ENCODE measurements around the gene PRKCE. TPM values are rescaled to one million over a fixed set of nuclear protein-coding genes. Genes with fewer than 3 reads are reported as not detected.

The PRKCE gene
- total RNA-seq, 1 experiment from 2014 or later, result 5.3 TPM

GRCh38 chr2:45892757-45893156 lies 241.3 kb downstream of the PRKCE start:
- no peak for DNase-seq (ENCODE audit: low read depth)
- in situ Hi-C loops (cut with HindIII; ENCODE audit: low pct_unique_long_range_greater_than_20kb, low sequenced_read_pairs), result no loop called here

- in situ Hi-C loops (cut with HindIII; ENCODE audit: low pct_unique_long_range_greater_than_20kb, low sequenced_read_pairs), result no loop called here
- DNase-seq (ENCODE audit: low read depth), result no peak
These were observed 242.7 kb downstream of the PRKCE start for GRCh38 chr2:45894211-45894610.

DNA sequence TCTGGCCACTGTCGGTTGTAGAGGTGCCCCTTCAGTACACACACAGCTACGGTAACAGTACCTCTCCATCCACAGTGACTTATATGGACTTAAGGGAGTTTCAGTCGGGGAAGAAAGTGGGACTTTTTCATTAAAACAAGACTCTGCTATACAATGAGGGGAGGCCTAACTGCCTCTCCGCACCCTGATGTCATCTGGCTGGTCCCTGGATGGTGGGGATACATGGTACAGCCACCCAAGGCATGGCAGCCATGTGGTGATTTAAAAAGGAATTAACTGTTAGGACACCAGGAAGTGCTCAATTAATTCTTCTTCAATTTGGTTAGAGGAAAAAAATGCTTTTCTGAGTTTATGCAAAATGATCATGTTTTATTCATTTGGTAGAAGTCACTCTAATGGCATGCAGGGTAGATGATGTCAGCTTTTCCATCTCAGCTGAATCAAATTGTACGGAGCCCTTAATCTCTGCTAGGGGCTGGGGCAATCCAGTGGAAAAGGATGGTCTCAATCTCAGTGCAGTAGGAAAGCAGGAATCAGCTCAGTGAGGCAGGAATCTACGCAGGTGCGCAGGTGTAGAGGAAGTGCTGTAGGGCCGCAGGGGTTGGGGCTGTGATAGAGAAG lies 243.9 kb downstream of the PRKCE start:
- DNase-seq (ENCODE audit: low read depth), result no peak
- in situ Hi-C loops (cut with HindIII; ENCODE audit: low pct_unique_long_range_greater_than_20kb, low sequenced_read_pairs), result no loop called here

DNA sequence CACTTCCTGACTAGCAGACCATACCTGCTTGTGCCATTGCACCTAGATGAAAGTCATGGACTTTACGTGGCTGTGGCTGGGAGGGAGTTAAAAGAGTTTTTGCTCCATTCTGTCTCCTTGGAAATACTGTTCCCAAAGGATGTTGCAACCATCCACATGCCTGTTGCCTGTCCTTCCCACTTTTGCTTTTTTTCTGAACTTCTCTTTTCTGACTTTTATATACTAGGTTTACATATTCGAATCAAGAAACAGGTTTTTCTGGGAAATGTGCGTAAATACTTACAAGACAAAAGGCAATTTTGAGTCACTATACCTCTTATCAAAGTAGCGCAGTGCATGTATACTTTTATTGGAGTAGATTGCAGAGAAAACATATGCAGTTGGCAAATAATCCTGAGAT lies 244.8 kb downstream of the PRKCE start:
- DNase-seq (ENCODE audit: low read depth), result no peak
- in situ Hi-C loops (cut with HindIII; ENCODE audit: low pct_unique_long_range_greater_than_20kb, low sequenced_read_pairs), result no loop called here

GRCh38 chr2:45897842-45898241 lies 246.4 kb downstream of the PRKCE start:
- in situ Hi-C loops (cut with HindIII; ENCODE audit: low pct_unique_long_range_greater_than_20kb, low sequenced_read_pairs), result no loop called here
- no peak for DNase-seq (ENCODE audit: low read depth)

DNA sequence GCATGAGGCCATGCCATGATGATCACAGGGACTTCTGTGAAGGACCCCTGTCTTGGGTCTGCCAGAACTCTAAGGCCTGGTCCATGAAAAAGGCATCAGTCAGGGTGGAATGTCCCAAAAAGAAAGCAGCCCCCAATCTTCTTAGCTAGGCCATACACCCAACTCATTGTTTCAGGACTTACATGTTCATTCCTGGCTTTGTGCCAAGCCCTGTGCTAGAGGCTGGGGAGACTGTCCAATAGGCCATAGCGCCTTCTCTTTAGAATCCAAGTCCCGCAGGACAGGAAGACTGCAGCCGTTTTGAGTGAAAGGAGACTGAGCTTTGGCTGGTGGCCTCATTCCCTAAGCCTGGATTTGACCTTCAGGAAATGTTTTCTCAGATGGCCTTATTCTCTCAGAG lies 247.3 kb downstream of the PRKCE start:
- in situ Hi-C loops (cut with HindIII; ENCODE audit: low pct_unique_long_range_greater_than_20kb, low sequenced_read_pairs), result no loop called here
- DNase-seq (ENCODE audit: low read depth), result no peak

DNA sequence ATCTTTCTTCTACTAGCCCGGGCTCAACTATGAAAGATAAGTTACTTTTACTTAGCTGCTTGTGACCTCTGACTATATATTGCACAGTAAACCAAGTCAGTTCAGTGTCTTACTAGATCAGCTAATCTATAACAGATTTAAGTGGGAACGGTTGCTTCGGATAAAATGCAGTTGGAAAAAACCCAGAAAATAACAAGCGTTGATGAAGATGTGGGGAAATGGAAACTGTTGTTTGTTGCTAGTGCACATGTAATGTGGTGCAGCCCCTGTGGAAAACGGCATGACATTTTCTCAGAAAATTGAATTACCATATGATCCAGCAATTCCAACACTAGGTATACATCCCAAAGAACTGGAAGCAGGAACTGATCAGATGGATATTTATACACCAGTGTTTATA lies 248.5 kb downstream of the PRKCE start:
- DNase-seq (ENCODE audit: low read depth), result no peak
- in situ Hi-C loops (cut with HindIII; ENCODE audit: low pct_unique_long_range_greater_than_20kb, low sequenced_read_pairs), result no loop called here

DNA sequence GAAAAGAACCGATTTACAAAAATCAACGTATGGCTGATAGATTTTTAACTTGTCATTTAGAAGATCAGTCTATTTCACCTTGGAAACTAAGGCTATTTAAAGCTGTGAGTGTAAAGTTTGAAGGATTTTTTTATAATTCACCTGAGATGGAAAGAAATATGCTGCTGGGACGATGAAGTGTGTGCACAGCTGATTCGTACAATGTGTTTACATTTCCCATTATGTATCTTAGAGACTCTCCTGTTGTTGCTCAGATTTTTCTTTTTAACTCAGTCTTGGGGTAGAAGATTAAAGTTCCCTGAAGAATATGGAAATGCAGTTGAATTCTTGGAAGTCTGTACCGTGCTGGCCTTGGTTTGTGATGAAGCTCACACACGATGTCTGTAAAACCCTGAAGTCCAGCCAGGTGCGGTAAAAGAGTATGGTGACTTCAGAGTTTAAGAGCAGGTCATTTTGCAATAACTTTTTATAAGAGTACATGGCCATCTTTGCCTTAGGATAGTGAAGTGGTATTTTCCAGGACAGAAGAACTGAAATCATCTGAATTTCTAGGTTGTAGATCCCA lies 250.1 kb downstream of the PRKCE start:
- no peak for DNase-seq (ENCODE audit: low read depth)
- in situ Hi-C loops (cut with HindIII; ENCODE audit: low pct_unique_long_range_greater_than_20kb, low sequenced_read_pairs), result no loop called here

DNA sequence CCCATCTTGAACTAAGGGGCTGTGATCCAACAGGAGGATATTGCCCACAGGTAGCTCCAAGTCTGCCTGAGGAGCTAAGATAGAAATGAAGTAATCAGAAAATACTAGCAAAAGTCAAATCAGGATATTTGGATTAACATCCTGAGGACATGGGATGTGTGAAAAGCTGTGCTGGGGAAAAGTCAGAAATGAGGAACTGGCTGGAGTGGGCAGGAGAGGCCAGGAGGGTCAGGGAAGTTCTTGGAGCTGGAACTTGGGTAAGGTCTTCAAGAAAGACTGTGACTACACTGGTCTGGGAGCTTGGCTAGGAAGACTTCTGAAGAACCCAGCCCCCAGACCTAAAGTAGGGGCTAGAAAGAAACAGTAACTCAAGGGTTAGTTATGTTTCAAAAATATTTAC lies 250.9 kb downstream of the PRKCE start:
- DNase-seq (ENCODE audit: low read depth), result no peak
- in situ Hi-C loops (cut with HindIII; ENCODE audit: low pct_unique_long_range_greater_than_20kb, low sequenced_read_pairs), result no loop called here

DNA sequence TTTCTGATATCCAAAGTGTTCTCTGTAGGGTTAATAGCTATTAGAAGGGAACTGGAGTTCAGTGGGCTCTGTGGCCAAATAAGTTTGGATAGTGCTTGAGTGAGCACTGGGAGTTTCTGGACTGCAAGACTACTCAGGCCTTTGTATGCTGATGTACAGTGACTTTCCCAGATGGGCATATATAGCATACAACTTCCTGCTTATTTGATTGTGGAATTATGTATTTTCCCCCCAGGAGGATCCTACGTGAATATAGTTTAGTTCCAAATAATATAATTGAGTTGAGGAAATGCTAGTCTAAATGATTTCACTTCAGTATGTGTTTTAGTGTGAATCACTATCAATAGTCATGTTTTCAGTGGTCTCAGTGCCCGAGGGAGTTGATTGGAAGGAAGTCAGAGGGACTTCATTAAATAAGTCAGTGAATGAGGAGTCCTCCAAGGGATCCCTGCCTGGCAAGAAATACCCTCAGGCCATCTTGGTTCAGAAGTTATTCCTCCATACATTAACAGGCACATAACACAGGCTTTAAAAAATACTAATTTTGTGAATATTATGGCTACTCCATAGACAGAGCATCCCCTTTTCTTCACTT lies 251.4 kb downstream of the PRKCE start:
- in situ Hi-C loops (cut with HindIII; ENCODE audit: low pct_unique_long_range_greater_than_20kb, low sequenced_read_pairs), result no loop called here
- no peak for DNase-seq (ENCODE audit: low read depth)

DNA sequence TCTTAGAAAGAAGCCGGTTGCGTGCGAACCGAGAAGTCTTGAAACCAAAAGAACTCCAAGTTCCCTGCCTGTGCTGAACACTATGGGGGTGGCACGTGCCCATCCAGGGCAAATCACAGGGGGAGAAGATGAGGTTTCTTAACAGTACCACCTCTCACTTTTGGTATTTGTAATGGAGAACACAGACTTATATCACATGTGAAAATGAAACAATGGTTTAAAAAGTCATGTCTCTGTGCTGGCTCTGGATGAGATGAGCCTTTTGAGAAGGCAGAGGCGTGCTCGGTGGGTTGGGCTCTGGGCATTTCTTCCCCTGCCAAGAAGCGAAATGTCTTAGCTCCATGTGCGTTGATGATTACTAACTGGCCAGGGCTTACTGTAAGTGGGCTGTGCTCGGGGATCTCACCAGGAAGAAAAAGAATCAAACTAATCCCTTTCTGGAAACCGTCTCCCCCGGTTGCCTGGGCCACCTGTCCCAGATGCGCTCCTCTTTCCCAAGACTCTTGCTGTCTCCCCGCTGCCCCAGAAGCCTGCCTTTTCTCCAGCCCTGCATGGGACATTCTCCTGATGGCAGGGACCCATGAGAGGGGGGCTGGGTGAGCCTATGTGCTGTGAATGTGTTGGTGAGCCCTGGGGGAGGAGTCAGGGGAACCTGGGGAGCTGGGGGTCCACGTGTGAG lies 252.9 kb downstream of the PRKCE start:
- in situ Hi-C loops (cut with HindIII; ENCODE audit: low pct_unique_long_range_greater_than_20kb, low sequenced_read_pairs), result no loop called here
- DNase-seq (ENCODE audit: low read depth), result no peak

DNA sequence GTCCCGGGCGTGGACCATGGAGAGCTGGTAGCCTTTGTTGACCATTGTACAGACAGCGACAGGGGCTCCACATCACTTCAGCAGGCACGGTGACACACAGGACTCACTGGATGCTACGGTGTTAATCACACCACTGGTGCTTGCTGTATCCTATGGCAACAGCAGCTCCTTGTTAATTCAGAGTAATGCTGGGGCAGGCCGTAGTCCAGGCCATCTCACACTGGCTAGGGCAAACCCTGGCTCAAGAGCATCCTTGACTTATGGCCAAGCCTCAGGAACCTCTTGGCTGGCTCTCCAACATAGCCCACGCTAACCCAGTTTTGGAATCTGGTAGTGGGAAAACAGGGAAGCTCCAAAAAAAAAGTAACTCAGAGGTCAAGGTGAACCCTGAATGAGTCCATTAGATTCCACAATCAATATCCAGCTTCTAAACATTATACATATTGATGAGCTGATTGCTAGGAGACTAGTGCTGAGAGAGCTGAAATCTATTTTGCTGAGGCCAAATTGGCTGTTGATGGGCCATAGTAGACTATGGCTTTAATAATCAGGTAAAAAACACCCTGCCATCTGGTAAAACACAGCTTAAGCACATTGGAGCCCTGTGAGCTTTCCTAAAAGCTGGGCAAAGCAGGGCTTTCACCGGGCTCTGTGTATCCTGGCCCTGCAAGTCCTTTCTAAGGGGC lies 253.6 kb downstream of the PRKCE start:
- DNase-seq (ENCODE audit: low read depth), result no peak
- in situ Hi-C loops (cut with HindIII; ENCODE audit: low pct_unique_long_range_greater_than_20kb, low sequenced_read_pairs), result no loop called here

GRCh38 chr2:45905632-45905958 lies 254.1 kb downstream of the PRKCE start:
- in situ Hi-C loops (cut with HindIII; ENCODE audit: low pct_unique_long_range_greater_than_20kb, low sequenced_read_pairs), result no loop called here

DNA sequence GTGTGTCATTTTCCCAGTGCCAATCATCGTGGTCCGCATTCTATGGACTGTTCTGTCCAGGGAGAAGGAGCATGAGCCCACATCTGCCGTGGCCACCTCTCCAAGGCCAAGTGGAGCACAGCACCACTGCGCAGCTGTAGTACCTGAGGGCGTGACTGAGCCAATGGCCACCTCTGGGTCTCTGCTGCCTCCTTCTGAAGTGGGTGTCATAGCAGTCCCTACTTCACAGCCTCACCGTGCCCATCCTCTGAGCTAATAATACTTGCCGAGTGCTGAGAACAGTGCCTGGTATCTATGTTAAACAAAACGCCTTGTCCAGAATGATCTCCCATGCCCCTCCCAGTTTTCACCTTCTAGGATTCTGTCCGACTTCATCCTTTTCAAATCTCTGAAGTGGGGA lies 256.1 kb downstream of the PRKCE start:
- no peak for DNase-seq (ENCODE audit: low read depth)
- in situ Hi-C loops (cut with HindIII; ENCODE audit: low pct_unique_long_range_greater_than_20kb, low sequenced_read_pairs), result no loop called here

More at GRCh38 chr2:45905632-45905958, 254.1 kb downstream of the PRKCE start:
- DNase-seq (ENCODE audit: low read depth), result no peak

- in situ Hi-C loops (cut with HindIII; ENCODE audit: low pct_unique_long_range_greater_than_20kb, low sequenced_read_pairs), result no loop called here
These were observed 257.1 kb downstream of the PRKCE start for GRCh38 chr2:45908316-45909170.

DNA sequence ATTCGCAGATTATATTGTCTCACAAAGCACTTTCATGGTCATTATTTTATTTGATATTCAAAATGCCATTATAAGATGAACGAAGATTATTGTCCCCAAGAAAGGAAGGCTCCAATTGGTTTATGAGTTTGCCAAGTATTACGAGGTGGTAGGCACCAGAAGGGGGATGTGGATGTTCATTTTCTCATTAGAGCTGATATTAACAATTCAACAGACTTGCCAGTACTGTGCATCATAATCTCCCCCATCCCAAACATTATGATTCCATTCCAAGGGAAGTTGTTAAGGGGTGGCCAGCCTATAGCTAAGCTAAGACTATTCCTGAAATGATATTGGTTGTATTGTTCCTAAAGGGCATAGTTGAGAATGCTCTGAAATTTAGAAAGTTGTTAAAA lies 257.7 kb downstream of the PRKCE start:
- no peak for DNase-seq (ENCODE audit: low read depth)
- in situ Hi-C loops (cut with HindIII; ENCODE audit: low pct_unique_long_range_greater_than_20kb, low sequenced_read_pairs), result no loop called here

More at GRCh38 chr2:45908316-45909170, 257.1 kb downstream of the PRKCE start:
- no peak for DNase-seq (ENCODE audit: low read depth)

GRCh38 chr2:45909677-45910191 lies 258.3 kb downstream of the PRKCE start:
- in situ Hi-C loops (cut with HindIII; ENCODE audit: low pct_unique_long_range_greater_than_20kb, low sequenced_read_pairs), result no loop called here
- peak; percentile 64 for DNase-seq (ENCODE audit: low read depth)

GRCh38 chr2:45910473-45911060 lies 259.1 kb downstream of the PRKCE start:
- no peak for DNase-seq (ENCODE audit: low read depth)
- in situ Hi-C loops (cut with HindIII; ENCODE audit: low pct_unique_long_range_greater_than_20kb, low sequenced_read_pairs), result no loop called here
